HepG2 (cell line): ENCODE data around the gene NKAIN4. TPM values are rescaled to one million over a fixed set of nuclear protein-coding genes. Genes with fewer than 3 reads are reported as not detected.

Source experiments
- BHLHE40 ChIP-seq: IDR thresholded peaks from 2 replicates; pipeline ENCODE4 v1.6.1; 2011; ENCODE audit warnings: low read length, improper control_type of control experiment
- CCDC6 ChIP-seq: sonication (generic); formaldehyde crosslinking; IDR thresholded peaks from 2 replicates; pipeline ENCODE4 v1.8.1; 2022; ENCODE audit warnings: mild to moderate bottlenecking, missing genetic modification reagents, moderate library complexity
- ETV6 ChIP-seq: sonication (generic); formaldehyde crosslinking; conservative IDR thresholded peaks from 2 replicates; pipeline ENCODE4 v1.4.0; 2020; ENCODE audit warnings: missing genetic modification reagents
- GZF1 ChIP-seq: sonication (generic); formaldehyde crosslinking; IDR thresholded peaks from 2 replicates; pipeline ENCODE4 v1.5.1; 2020; ENCODE audit warnings: mild to moderate bottlenecking, missing genetic modification reagents
- HHEX ChIP-seq: IDR thresholded peaks from 2 replicates; pipeline ENCODE4 v1.6.1; 2016; ENCODE audit warnings: control low read depth
- IKZF4 ChIP-seq: sonication (generic); formaldehyde crosslinking; IDR thresholded peaks from 2 replicates; pipeline ENCODE4 v1.5.1; 2020; ENCODE audit warnings: borderline replicate concordance, mild to moderate bottlenecking, low read depth, missing genetic modification reagents; ENCODE audit errors: not compliant biosample characterization
- NFE2L2 ChIP-seq: fragments of 150-350 bp; IDR thresholded peaks from 2 replicates; pipeline ENCODE4 v1.6.1; 2014; ENCODE audit warnings: low read length
- NR2C2 ChIP-seq: sonication (generic); formaldehyde crosslinking; IDR thresholded peaks from 2 replicates; pipeline ENCODE4 v1.4.0; 2020; ENCODE audit warnings: missing genetic modification reagents, mild to moderate bottlenecking, moderate library complexity, borderline replicate concordance
- RBFOX2 ChIP-seq: fragments of 200-400 bp; formaldehyde crosslinking; IDR thresholded peaks from 2 replicates; pipeline ENCODE4 v1.6.1; 2017; ENCODE audit warnings: low read depth, mild to moderate bottlenecking, low read length
- SRSF1 ChIP-seq: fragments of 200-400 bp; formaldehyde crosslinking; optimal IDR thresholded peaks from 2 replicates; pipeline ENCODE3; 2017; ENCODE audit warnings: mild to moderate bottlenecking, low read depth, low read length, moderate library complexity
- THAP9 ChIP-seq: sonication (generic); formaldehyde crosslinking; IDR thresholded peaks from 2 replicates; pipeline ENCODE4; 2020; ENCODE audit warnings: missing genetic modification reagents, mild to moderate bottlenecking, borderline replicate concordance
- TP53 ChIP-seq: sonication (generic); formaldehyde crosslinking; conservative IDR thresholded peaks from 2 replicates; pipeline ENCODE4 v1.4.0; 2020; ENCODE audit warnings: missing genetic modification reagents
- TSC22D2 ChIP-seq: sonication (generic); formaldehyde crosslinking; IDR thresholded peaks from 2 replicates; pipeline ENCODE4 v1.5.1; 2020; ENCODE audit warnings: missing genetic modification reagents, mild to moderate bottlenecking, borderline replicate concordance
- YEATS2 ChIP-seq: sonication (generic); formaldehyde crosslinking; IDR thresholded peaks from 2 replicates; pipeline ENCODE4 v1.4.0; 2020; ENCODE audit warnings: missing genetic modification reagents, borderline replicate concordance
- ZBTB20 ChIP-seq: sonication (generic); formaldehyde crosslinking; IDR thresholded peaks from 2 replicates; pipeline ENCODE4 v1.8.1; 2023; ENCODE audit warnings: missing genetic modification reagents, low read depth, mild to moderate bottlenecking, borderline replicate concordance
- ZBTB4 ChIP-seq: sonication (generic); formaldehyde crosslinking; IDR thresholded peaks from 2 replicates; pipeline ENCODE4 v1.4.0; 2020; ENCODE audit warnings: missing genetic modification reagents, mild to moderate bottlenecking, borderline replicate concordance
- ZFP36L1 ChIP-seq: sonication (generic); formaldehyde crosslinking; IDR thresholded peaks from 2 replicates; pipeline ENCODE4 v1.8.0; 2022; ENCODE audit warnings: mild to moderate bottlenecking, missing genetic modification reagents, moderate library complexity
- ZFYVE20 ChIP-seq: sonication (generic); formaldehyde crosslinking; IDR thresholded peaks from 2 replicates; pipeline ENCODE4 v1.8.0; 2023; ENCODE audit warnings: low read depth, mild to moderate bottlenecking, moderate library complexity, missing genetic modification reagents, borderline replicate concordance
- ZNF160 ChIP-seq: sonication (generic); formaldehyde crosslinking; IDR thresholded peaks from 2 replicates; pipeline ENCODE4 v1.8.0; 2022; ENCODE audit warnings: mild to moderate bottlenecking, inconsistent platforms, missing genetic modification reagents
- ZNF207 ChIP-seq: fragments of 450-650 bp; IDR thresholded peaks from 2 replicates; pipeline ENCODE4 v1.6.1; 2016; ENCODE audit warnings: antibody characterized with exemption, borderline replicate concordance
- ZNF468 ChIP-seq: sonication (generic); formaldehyde crosslinking; IDR thresholded peaks from 2 replicates; pipeline ENCODE4 v1.8.0; 2022; ENCODE audit warnings: mild to moderate bottlenecking, moderate library complexity, missing genetic modification reagents
- ZNF652 ChIP-seq: IDR thresholded peaks from 2 replicates; pipeline ENCODE4 v1.6.1; 2016; ENCODE audit warnings: low read depth, borderline replicate concordance
- ZNF747 ChIP-seq: sonication (generic); formaldehyde crosslinking; IDR thresholded peaks from 2 replicates; pipeline ENCODE4 v1.8.1; 2023; ENCODE audit warnings: missing genetic modification reagents, mild to moderate bottlenecking, borderline replicate concordance
- ZNF777 ChIP-seq: sonication (generic); formaldehyde crosslinking; IDR thresholded peaks from 2 replicates; pipeline ENCODE4 v1.4.0; 2020; ENCODE audit warnings: missing genetic modification reagents
- ZNF878 ChIP-seq: sonication (generic); formaldehyde crosslinking; IDR thresholded peaks from 2 replicates; pipeline ENCODE4 v1.8.1; 2023; ENCODE audit warnings: mild to moderate bottlenecking, missing genetic modification reagents, moderate library complexity
- ZSCAN29 ChIP-seq: sonication (generic); formaldehyde crosslinking; conservative IDR thresholded peaks from 2 replicates; pipeline ENCODE4 v1.4.0; 2020; ENCODE audit warnings: mild to moderate bottlenecking, missing genetic modification reagents
- polyA plus RNA-seq, 8 experiments: library from polyadenylated mRNA; depleted of rRNA in 3 of 8; stranded (reverse) in 7 of 8; unstranded in 1 of 8; fragments of >200 nt; fragmentation: Illumina TruSeq in 4 of 8; extraction: Trizol in 4 of 8; gene quantifications; 2 replicates each; pipeline versions ENCODE4 v1.2.1 to v1.2.3, GENCODE V29; 2011 to 2016; ENCODE audit warnings: low read depth in 4 of 8, missing spikeins in 1 of 8, mixed read lengths in 1 of 8; ENCODE audit not compliant: insufficient read depth in 1 of 8
- total RNA-seq, 5 experiments: library from RNA; depleted of rRNA; stranded (reverse); fragments of >200 nt; fragmentation: Illumina TruSeq; extraction: Trizol; gene quantifications; 2 replicates each; pipeline ENCODE4 v1.2.3, GENCODE V29; 2016; ENCODE audit warnings: low read depth in 1 of 5

Gene NKAIN4
- total and polyA plus RNA-seq, 2 of the 13 experiments (the other 11 are each of a cell fraction or from before 2014, with no cell fraction given) = not detected

- TF ChIP-seq ZBTB4 = no peak
- TF ChIP-seq NR2C2 (CRISPR knock-in tag) = peak; percentile 67
- no peak for TF ChIP-seq HHEX (CRISPR knock-in tag)
- no peak for TF ChIP-seq SRSF1
- TF ChIP-seq ZNF878 (CRISPR knock-in tag) = no peak
- TF ChIP-seq RBFOX2 = no peak
- TF ChIP-seq IKZF4 (CRISPR knock-in tag) = no peak
- TF ChIP-seq CCDC6 (CRISPR knock-in tag) = no peak
- TF ChIP-seq NFE2L2 = no peak
- no peak for TF ChIP-seq ZNF777 (CRISPR knock-in tag)
- TF ChIP-seq BHLHE40 = peak; percentile 71
- TF ChIP-seq GZF1 (CRISPR knock-in tag) = 0 out of 2 replicates have a peak, but pooled peaks have one; percentile 55
- no peak for TF ChIP-seq ZNF207
- no peak for TF ChIP-seq ZNF652 (CRISPR knock-in tag)
- no peak for TF ChIP-seq ZFYVE20 (CRISPR knock-in tag)
- TF ChIP-seq ETV6 (CRISPR knock-in tag) = no peak
- TF ChIP-seq ZSCAN29 = no peak
- no peak; the same call in 1 of the 2 replicates for TF ChIP-seq ZNF160
- TF ChIP-seq YEATS2 (CRISPR knock-in tag) = 0 out of 2 replicates have a peak, but pooled peaks have one; percentile 23
- no peak for TF ChIP-seq ZNF747 (CRISPR knock-in tag)
- TF ChIP-seq ZFP36L1 (CRISPR knock-in tag) = no peak
- no peak for TF ChIP-seq TSC22D2
- no peak for TF ChIP-seq TP53 (CRISPR knock-in tag)
- TF ChIP-seq ZBTB20 (CRISPR knock-in tag) = no peak
- no peak for TF ChIP-seq ZNF468 (CRISPR knock-in tag)
- no peak; the same call in 1 of the 2 replicates for TF ChIP-seq THAP9 (CRISPR knock-in tag)
These were observed 18.8 kb downstream of the NKAIN4 start, which contains the start of gene BIRC7 (continued) for GRCh38 chr20:63235399-63235983.
